D721Med (cell line): ENCODE measurements around the gene KCP.

Experiments
- DNase-seq: peaks from one replicate; pipeline ENCODE4 v3.0.0; 2011; ENCODE audit warnings: low spot score; ENCODE audit not compliant: insufficient read length
- FAIRE-seq: peaks from 2 replicates; lab custom pipeline; 2011; peaks lifted over from hg19 to GRCh38; lab: Jason Lieb, UNC
- TF ChIP-seq, protein P1 (sequence below): IDR thresholded peaks from 2 replicates; pipeline ENCODE4 v1.5.1; 2012; ENCODE audit warnings: mild to moderate bottlenecking, control low read depth; ENCODE audit not compliant: insufficient read depth; ENCODE audit errors: missing control alignments

Gene KCP

DNA sequence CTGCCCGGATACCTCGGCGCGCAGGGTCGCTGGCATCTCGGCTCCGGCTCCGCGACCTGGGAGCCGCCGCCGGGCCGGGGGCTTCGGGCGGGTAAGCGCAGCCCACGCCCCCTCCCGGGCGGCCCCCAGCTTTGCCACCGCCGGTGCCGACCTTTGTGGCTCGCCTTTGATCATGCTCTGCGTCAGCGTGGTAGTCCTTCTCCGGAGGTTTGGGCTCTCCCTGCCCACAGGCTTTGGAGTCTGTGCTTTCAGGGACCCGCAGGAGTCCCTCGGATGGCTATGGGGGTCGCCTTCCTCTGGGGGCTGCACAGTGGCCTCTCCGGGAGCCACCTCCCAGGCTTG lies 40.6 kb downstream of the KCP start:
- TF ChIP-seq, protein P1, sequence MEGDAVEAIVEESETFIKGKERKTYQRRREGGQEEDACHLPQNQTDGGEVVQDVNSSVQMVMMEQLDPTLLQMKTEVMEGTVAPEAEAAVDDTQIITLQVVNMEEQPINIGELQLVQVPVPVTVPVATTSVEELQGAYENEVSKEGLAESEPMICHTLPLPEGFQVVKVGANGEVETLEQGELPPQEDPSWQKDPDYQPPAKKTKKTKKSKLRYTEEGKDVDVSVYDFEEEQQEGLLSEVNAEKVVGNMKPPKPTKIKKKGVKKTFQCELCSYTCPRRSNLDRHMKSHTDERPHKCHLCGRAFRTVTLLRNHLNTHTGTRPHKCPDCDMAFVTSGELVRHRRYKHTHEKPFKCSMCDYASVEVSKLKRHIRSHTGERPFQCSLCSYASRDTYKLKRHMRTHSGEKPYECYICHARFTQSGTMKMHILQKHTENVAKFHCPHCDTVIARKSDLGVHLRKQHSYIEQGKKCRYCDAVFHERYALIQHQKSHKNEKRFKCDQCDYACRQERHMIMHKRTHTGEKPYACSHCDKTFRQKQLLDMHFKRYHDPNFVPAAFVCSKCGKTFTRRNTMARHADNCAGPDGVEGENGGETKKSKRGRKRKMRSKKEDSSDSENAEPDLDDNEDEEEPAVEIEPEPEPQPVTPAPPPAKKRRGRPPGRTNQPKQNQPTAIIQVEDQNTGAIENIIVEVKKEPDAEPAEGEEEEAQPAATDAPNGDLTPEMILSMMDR, result no peak
- FAIRE-seq (no peak), DNase-seq (no peak)

DNA sequence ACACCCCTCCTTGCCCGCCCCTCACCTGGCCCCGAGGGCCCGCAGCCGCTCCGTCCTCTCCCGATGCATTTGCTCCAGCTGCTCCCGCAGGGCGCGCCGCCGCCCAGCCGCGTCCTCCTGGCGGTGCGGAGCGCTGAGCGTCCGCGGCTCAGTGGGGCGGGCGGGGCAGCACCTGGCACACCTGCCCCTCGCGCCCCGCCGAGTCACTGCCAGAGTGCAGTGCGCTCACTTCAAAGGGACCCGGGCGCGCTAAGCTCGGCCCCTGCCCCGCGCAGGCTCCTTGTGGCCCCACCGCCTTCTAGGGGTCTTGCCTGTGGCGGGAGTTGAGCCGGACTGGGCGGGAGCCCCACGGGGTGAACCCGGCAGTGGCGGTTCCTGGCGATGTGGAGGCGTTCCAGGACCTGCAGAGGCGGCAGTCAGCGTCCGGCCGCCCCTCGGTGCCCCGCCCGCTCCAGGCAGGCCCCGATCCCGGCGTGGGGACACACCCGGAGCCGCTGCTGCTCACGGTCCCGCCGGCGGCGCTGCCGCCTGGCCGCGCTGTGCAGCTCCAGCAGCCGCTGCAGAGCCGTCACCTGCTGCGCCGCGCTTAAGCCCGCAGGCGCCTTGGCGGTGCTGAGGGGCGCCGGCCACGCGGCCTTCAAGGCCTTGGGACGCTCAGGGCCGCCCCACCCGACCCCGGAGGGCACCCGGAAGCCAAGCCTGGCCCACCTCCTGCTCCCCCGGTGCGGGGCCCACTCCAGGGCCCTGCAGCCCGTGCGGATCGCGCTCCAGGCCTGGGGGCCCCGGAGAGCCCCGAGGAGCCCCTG lies 41.2 kb downstream of the KCP start:
- FAIRE-seq (no peak), DNase-seq (no peak)
- TF ChIP-seq, protein P1, result peak; percentile 6

DNA sequence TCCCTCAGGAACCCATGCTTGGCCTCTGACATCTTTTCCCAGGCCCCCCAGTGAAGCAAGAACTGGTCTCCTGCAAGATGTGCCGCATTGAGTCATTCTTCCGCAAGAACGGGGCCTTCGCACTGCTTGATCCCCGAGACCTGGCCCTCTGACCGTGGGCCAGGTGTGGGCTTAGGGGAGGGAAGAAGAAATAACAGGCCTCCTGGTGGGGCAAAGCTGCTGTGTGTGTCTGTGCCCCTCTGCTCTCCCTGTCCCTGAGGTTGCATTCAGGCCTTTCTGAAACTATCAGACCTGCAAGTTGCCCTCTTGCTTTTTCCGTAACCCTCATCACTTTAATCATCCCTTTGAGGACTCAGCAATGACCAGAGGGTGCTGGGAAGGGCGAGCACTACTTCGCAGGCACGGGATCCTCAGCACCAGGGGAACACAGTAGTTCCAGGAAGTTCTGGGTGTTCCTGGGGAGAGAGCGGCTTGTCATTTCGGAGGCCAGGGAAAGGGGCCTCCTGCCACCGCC lies 41.8 kb downstream of the KCP start:
- FAIRE-seq, result no peak
- DNase-seq, result no peak
- TF ChIP-seq, protein P1, result no peak

DNA sequence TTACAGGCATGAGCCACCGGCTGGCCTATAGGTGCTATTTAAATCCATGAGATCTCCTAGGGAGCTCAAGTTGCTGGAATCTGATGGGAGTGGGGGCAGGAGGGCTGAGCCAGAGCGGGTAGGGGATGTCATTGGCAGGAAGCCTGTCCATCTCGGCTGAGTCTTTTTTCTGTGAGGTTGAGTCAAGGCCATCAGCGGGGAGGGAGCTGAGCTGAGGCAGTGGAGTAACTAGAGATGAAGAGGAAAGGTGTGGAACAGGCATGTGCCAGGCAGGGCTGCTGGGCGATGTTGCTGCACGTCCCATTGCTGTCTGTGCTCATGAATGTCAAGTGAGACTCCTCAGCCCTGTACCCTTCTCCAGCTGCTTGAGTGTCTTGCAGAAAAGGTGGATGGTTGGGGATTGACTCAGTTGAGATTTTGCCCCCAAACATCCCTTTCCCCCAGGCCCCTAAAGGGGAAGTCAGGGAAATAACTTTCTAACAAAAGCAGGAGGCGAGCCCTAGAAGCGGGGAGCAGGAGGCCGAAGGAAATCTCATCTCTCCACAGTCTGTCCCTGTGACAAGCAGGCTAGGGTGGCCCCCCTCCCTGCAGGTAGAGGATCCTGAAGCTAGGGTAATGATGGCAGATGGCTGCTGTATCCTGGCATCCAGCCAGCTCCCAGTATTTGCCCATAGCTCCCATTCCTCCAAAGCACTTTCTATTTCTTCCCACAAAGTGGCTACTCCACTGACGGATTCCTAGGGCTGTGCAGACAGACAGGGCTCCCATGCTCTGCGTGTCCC lies 42.5 kb downstream of the KCP start:
- DNase-seq (no peak), FAIRE-seq (no peak)
- TF ChIP-seq, protein P1, result no peak

DNA sequence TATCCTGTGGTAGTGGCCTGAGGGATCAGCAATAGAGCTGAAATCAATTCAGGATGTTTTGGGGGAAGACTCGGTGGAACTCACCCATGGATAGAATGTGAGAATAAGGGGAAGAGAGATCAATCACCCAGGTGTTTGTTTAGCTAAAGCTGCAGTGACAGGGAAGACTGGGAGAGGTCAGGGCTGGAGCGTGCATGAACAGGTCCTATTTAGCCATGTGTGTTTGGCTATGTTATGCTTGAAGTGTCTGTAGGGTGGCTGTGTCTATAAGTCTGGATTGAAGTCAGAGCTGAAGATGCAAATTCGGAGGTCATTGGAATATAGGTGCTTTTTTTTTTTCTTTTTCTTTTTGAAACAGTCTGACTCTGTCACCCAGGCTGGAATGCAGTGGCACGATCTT lies 43.3 kb downstream of the KCP start:
- TF ChIP-seq, protein P1, result no peak
- no peak for DNase-seq
- FAIRE-seq, result no peak

DNA sequence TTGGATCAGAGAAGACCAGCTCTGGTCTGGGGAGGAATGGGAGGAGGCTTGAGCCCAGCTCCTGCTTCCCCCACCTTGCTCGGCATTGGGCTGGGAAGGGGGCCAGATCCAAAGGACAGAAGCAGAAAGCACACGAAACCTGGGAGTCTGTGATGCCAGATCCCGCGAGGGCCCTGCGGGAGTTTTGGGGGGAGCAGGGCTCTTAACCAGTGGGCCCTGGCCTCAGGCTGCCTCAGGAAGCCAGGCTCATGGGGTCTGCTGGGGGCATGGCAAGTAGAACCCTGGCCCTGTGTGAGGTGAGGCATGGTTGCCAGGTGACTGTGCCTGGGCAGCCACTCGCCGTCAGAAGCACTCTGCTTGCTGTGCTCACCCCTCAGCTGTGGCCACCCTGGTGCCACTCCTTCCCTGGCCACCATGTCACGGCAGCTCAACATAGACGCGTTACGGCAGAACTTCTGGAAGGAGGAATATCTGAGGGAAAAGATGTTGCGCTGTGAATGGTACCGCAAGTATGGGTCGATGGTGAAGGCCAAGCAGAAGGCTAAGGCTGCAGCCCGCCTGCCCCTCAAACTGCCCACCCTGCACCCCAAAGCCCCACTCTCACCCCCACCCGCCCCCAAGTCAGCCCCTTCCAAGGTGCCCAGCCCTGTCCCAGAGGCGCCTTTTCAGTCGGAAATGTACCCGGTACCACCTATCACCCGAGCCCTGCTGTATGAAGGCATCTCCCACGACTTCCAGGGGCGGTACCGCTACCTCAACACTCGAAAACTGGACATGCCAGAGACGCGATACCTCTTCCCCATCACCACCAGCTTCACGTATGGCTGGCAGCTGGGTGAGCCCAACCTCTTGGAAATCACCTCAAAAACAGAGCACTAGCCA lies 44.3 kb downstream of the KCP start:
- FAIRE-seq (no peak), DNase-seq (no peak)
- TF ChIP-seq, protein P1, result no peak
